Measurements from ENCODE around the gene OR2T35.

Gene OR2T35

DNA sequence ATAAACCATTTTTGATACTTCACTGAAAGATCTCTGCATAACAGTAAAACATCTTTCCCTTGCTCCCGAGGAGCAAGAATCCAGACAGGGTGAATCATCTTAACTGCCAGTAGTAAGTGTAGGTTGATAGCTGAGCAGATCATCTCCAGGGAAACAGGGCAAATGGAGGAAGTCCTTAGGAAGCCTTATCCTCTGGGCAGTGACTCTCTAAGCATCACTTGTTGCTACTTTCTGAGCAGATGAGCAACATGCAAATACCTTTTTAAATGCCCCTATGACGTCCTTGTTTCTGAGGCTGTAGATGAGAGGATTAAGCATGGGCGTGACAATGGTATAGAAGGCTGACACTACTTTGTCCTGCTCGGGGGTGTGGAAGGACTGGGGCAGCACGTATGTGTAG, 19.1 kb downstream of the OR2T35 start:
- H3K4me2 ChIP-seq (ENCODE audit: insufficient read depth, low read length): no peak overlapping the region
- no peaks in the 10 kb centered on the region for H3K79me2 ChIP-seq (ENCODE audit: insufficient read depth, low read length)
- no peaks in the 10 kb centered on the region for H3K9me3 ChIP-seq (ENCODE audit: insufficient read depth, low read length, severe bottlenecking)
- no peak overlapping the region for H3K9ac ChIP-seq (ENCODE audit: low read depth, low read length)
- no peak overlapping the region for H3K4me3 ChIP-seq (ENCODE audit: low read depth in 1 of 2, low read length in 2 of 2)
- H4K20me1 ChIP-seq (ENCODE audit: insufficient read depth, low read length): no peaks in the 10 kb centered on the region
- ATAC-seq (ENCODE audit: insufficient read depth, low read depth) (no peak), DNase-seq (no peak)
- no peaks in the 10 kb centered on the region for H3K27me3 ChIP-seq (ENCODE audit: insufficient read depth, low read length, poor library complexity)
- H3K36me3 ChIP-seq (ENCODE audit: insufficient read depth, low read length): no peaks in the 10 kb centered on the region
- TF ChIP-seq EZH2 (IDR thresholded peaks at IDR 0.05; ENCODE audit: borderline replicate concordance, low read depth, low read length, severe bottlenecking): no peak
- TF ChIP-seq, protein P1, sequence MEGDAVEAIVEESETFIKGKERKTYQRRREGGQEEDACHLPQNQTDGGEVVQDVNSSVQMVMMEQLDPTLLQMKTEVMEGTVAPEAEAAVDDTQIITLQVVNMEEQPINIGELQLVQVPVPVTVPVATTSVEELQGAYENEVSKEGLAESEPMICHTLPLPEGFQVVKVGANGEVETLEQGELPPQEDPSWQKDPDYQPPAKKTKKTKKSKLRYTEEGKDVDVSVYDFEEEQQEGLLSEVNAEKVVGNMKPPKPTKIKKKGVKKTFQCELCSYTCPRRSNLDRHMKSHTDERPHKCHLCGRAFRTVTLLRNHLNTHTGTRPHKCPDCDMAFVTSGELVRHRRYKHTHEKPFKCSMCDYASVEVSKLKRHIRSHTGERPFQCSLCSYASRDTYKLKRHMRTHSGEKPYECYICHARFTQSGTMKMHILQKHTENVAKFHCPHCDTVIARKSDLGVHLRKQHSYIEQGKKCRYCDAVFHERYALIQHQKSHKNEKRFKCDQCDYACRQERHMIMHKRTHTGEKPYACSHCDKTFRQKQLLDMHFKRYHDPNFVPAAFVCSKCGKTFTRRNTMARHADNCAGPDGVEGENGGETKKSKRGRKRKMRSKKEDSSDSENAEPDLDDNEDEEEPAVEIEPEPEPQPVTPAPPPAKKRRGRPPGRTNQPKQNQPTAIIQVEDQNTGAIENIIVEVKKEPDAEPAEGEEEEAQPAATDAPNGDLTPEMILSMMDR (IDR thresholded peaks at IDR 0.05; ENCODE audit: borderline replicate concordance, extremely low read depth, low read length, poor library complexity, severe bottlenecking): no peak
- no peaks in the 10 kb centered on the region for H3K4me1 ChIP-seq (ENCODE audit: insufficient read depth, low read length)
- H3K27ac ChIP-seq (ENCODE audit: low read length): no peak overlapping the region
- H2AFZ ChIP-seq (ENCODE audit: low read depth, low read length): no peak overlapping the region

DNA sequence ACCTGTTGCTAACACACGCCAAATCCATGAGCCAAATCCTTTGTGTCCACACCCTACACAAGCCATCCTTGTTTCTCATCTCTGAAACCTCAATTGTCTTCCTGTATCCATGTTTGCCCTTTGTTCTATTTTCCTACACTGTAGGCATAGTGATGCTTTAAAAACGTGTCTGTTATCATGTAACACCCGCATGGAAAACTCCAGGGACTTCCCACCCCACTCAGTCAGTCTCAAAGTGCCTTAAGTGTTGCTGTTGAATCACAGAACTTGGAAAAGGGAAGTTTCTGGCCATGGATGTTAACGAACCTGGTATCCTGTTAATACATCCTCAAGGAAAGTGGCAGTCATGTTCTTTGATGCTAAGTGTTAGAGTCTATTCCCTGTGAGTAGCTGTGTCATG, 19.9 kb downstream of the OR2T35 start:
- no peak for DNase-seq
- H3K4me1 ChIP-seq (ENCODE audit: insufficient read depth, low read length): no peaks in the 10 kb centered on the region
- TF ChIP-seq EZH2 (IDR thresholded peaks at IDR 0.05; ENCODE audit: borderline replicate concordance, low read depth, low read length, severe bottlenecking): no peak
- TF ChIP-seq, protein P1 (IDR thresholded peaks at IDR 0.05; ENCODE audit: borderline replicate concordance, extremely low read depth, low read length, poor library complexity, severe bottlenecking): no peak
- no peak overlapping the region for H3K4me3 ChIP-seq (ENCODE audit: low read depth in 1 of 2, low read length in 2 of 2)
- H3K4me2 ChIP-seq (ENCODE audit: insufficient read depth, low read length): no peak overlapping the region
- H3K27me3 ChIP-seq (ENCODE audit: insufficient read depth, low read length, poor library complexity): no peaks in the 10 kb centered on the region
- H3K9me3 ChIP-seq (ENCODE audit: insufficient read depth, low read length, severe bottlenecking): no peaks in the 10 kb centered on the region
- H3K36me3 ChIP-seq (ENCODE audit: insufficient read depth, low read length): no peaks in the 10 kb centered on the region
- H4K20me1 ChIP-seq (ENCODE audit: insufficient read depth, low read length): no peaks in the 10 kb centered on the region
- H3K27ac ChIP-seq (ENCODE audit: low read length): no peak overlapping the region
- no peak overlapping the region for H3K9ac ChIP-seq (ENCODE audit: low read depth, low read length)
- H3K79me2 ChIP-seq (ENCODE audit: insufficient read depth, low read length): no peaks in the 10 kb centered on the region
- no peak overlapping the region for H2AFZ ChIP-seq (ENCODE audit: low read depth, low read length)
- ATAC-seq (ENCODE audit: insufficient read depth, low read depth): no peak

DNA sequence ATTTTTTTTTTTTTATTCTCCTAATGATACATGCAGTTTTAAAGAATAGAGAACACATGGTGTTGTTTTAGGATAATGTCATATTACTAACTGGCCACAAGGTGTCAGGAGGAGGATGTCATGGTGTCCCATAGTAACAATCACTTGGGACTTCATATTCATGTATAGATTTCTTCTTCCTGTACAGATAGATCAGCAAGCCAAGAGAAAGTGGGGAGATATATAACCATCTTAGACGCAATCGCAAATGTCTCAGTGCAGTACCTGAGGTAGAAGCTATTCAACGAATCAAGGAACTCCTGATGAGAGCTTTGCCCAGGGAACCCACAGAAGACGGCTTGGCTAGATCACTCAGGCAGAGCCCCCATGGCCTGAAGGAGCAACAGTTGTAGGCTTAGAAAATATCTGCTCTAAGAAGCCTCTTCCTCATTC, 22.5 kb downstream of the OR2T35 start:
- H3K27ac ChIP-seq (ENCODE audit: low read length): no peak overlapping the region
- no peak overlapping the region for H3K4me3 ChIP-seq (ENCODE audit: low read depth in 1 of 2, low read length in 2 of 2)
- H2AFZ ChIP-seq (ENCODE audit: low read depth, low read length): no peak overlapping the region
- H3K79me2 ChIP-seq (ENCODE audit: insufficient read depth, low read length): no peaks in the 10 kb centered on the region
- H3K27me3 ChIP-seq (ENCODE audit: insufficient read depth, low read length, poor library complexity): no peaks in the 10 kb centered on the region
- no peaks in the 10 kb centered on the region for H3K9me3 ChIP-seq (ENCODE audit: insufficient read depth, low read length, severe bottlenecking)
- ATAC-seq (ENCODE audit: insufficient read depth, low read depth) (peak; percentile 80), DNase-seq (peak; percentile 4)
- H3K4me2 ChIP-seq (ENCODE audit: insufficient read depth, low read length): no peak overlapping the region
- H3K9ac ChIP-seq (ENCODE audit: low read depth, low read length): no peak overlapping the region
- H3K36me3 ChIP-seq (ENCODE audit: insufficient read depth, low read length): no peaks in the 10 kb centered on the region
- no peaks in the 10 kb centered on the region for H3K4me1 ChIP-seq (ENCODE audit: insufficient read depth, low read length)
- no peaks in the 10 kb centered on the region for H4K20me1 ChIP-seq (ENCODE audit: insufficient read depth, low read length)
- TF ChIP-seq EZH2 (IDR thresholded peaks at IDR 0.05; ENCODE audit: borderline replicate concordance, low read depth, low read length, severe bottlenecking): no peak
- TF ChIP-seq, protein P1 (IDR thresholded peaks at IDR 0.05; ENCODE audit: borderline replicate concordance, extremely low read depth, low read length, poor library complexity, severe bottlenecking): peak; percentile 58

DNA sequence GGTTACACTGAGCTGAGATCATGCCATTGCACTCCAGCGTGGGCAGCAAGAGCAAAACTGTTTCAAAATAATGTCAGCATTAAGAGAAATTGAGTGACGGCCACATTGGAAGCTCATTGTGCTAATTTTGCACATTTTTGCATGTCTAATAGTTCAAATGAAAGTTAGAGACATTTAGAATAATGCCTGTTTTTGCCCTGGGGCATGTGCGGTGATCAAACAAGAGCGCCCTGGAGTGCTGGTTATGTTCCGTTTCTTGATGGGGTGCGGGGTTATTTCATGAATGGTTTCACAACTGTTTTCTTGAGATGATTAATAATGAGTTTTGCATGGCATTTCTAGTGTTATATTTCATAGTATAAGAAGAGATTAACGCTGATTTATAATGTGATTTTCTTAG, 23.3 kb downstream of the OR2T35 start:
- Histone ChIP-seq H3K36me3 (ENCODE audit: insufficient read depth, low read length) (no peaks in the 10 kb centered on the region), H3K27ac (ENCODE audit: low read length) (no peak overlapping the region), H3K4me3 (ENCODE audit: low read depth in 1 of 2, low read length in 2 of 2) (no peak overlapping the region), H3K27me3 (ENCODE audit: insufficient read depth, low read length, poor library complexity) (no peaks in the 10 kb centered on the region), H4K20me1 (ENCODE audit: insufficient read depth, low read length) (no peaks in the 10 kb centered on the region), H2AFZ (ENCODE audit: low read depth, low read length) (no peak overlapping the region), H3K4me2 (ENCODE audit: insufficient read depth, low read length) (no peak overlapping the region), H3K79me2 (ENCODE audit: insufficient read depth, low read length) (no peaks in the 10 kb centered on the region), H3K4me1 (ENCODE audit: insufficient read depth, low read length) (no peaks in the 10 kb centered on the region), H3K9me3 (ENCODE audit: insufficient read depth, low read length, severe bottlenecking) (no peaks in the 10 kb centered on the region), H3K9ac (ENCODE audit: low read depth, low read length) (no peak overlapping the region)
- TF ChIP-seq EZH2 (IDR thresholded peaks at IDR 0.05; ENCODE audit: borderline replicate concordance, low read depth, low read length, severe bottlenecking): no peak
- TF ChIP-seq, protein P1 (IDR thresholded peaks at IDR 0.05; ENCODE audit: borderline replicate concordance, extremely low read depth, low read length, poor library complexity, severe bottlenecking): no peak
- no peak for ATAC-seq (ENCODE audit: insufficient read depth, low read depth)
- DNase-seq: no peak
